PFSK-1 (cell line): ENCODE measurements around the gene CNTNAP5.

ENCODE experiments used
- FOXP2 ChIP-seq: optimal IDR thresholded peaks from 2 replicates; pipeline ENCODE3; 2011; ENCODE audit warnings: borderline replicate concordance, control low read depth, inconsistent platforms; ENCODE audit not compliant: insufficient read depth; ENCODE audit errors: extremely low read length, extremely low read depth
- POLR2AphosphoS5 ChIP-seq: IDR thresholded peaks from 2 replicates; pipeline ENCODE4 v1.6.1; 2012; ENCODE audit warnings: low read depth, mild to moderate bottlenecking, control low read depth, low read length, moderate library complexity
- REST ChIP-seq, 2 experiments: IDR thresholded peaks; 2 replicates each; pipeline versions ENCODE4 v1.6.1 to v1.8.0; 2011 to 2012; ENCODE audit warnings: low read depth in 2 of 2, low read length in 2 of 2, control low read depth in 1 of 2, inconsistent platforms in 1 of 2, mild to moderate bottlenecking in 1 of 2, moderate library complexity in 1 of 2; ENCODE audit not compliant: insufficient read depth in 1 of 2
- SIN3A ChIP-seq: IDR thresholded peaks from 2 replicates; pipeline ENCODE4 v1.6.1; 2012; ENCODE audit warnings: mild to moderate bottlenecking, low read length, moderate library complexity, borderline replicate concordance; ENCODE audit not compliant: insufficient read depth
- TAF1 ChIP-seq: IDR thresholded peaks from 2 replicates; pipeline ENCODE4 v1.6.1; 2012; ENCODE audit warnings: low read length, control low read depth, borderline replicate concordance; ENCODE audit not compliant: insufficient read depth

CNTNAP5 gene

GRCh38 chr2:124959581-124959980 lies 934.5 kb downstream of the CNTNAP5 start:
- TF ChIP-seq FOXP2 = no peak

GRCh38 chr2:124961132-124961531 lies 936.0 kb downstream of the CNTNAP5 start:
- TF ChIP-seq TAF1 (no peak), REST (IDR thresholded peaks at IDR 0.05; ENCODE audit: insufficient read depth in 1 of 2, low read depth in 2 of 2, low read length in 2 of 2) (no peak), FOXP2 (no peak), SIN3A (no peak), POLR2AphosphoS5 (no peak)
